Measurements from ENCODE around the gene NEU2.

NEU2 gene

GRCh38 chr2:233023761-233024410 lies 8.6 kb upstream of the NEU2 start:
- Histone ChIP-seq H3K9ac (ENCODE audit: low read length) (no peak overlapping the region), H3K27me3 (ENCODE audit: control insufficient read depth in 1 of 2, insufficient read depth in 2 of 2, low read length in 2 of 2) (no peaks in the 10 kb centered on the region), H3K27ac (ENCODE audit: low read depth, low read length) (no peak overlapping the region), H3K36me3 (ENCODE audit: insufficient read depth, low read length) (no peaks in the 10 kb centered on the region), H3K9me3 (ENCODE audit: low read length) (no peaks in the 10 kb centered on the region), H3K4me1 (ENCODE audit: insufficient read depth, low read length) (no peaks in the 10 kb centered on the region), H3K4me3 (ENCODE audit: low read depth in 1 of 2, low read length in 2 of 2) (no peak overlapping the region)

GRCh38 chr2:233025706-233026105 lies 6.8 kb upstream of the NEU2 start:
- Histone ChIP-seq H3K9ac (ENCODE audit: low read length) (no peak overlapping the region), H3K9me3 (ENCODE audit: low read length) (no peaks in the 10 kb centered on the region), H3K27me3 (ENCODE audit: control insufficient read depth in 1 of 2, insufficient read depth in 2 of 2, low read length in 2 of 2) (no peaks in the 10 kb centered on the region), H3K27ac (ENCODE audit: low read depth, low read length) (no peak overlapping the region), H3K4me1 (ENCODE audit: insufficient read depth, low read length) (no peaks in the 10 kb centered on the region), H3K36me3 (ENCODE audit: insufficient read depth, low read length) (no peaks in the 10 kb centered on the region), H3K4me3 (ENCODE audit: low read depth in 1 of 2, low read length in 2 of 2) (no peak overlapping the region)

- Histone ChIP-seq H3K27me3 (ENCODE audit: control insufficient read depth in 1 of 2, insufficient read depth in 2 of 2, low read length in 2 of 2) (no peaks in the 10 kb centered on the region), H3K4me1 (ENCODE audit: insufficient read depth, low read length) (no peaks in the 10 kb centered on the region), H3K27ac (ENCODE audit: low read depth, low read length) (no peak overlapping the region), H3K9ac (ENCODE audit: low read length) (no peak overlapping the region), H3K4me3 (ENCODE audit: low read depth in 1 of 2, low read length in 2 of 2) (no peak overlapping the region), H3K36me3 (ENCODE audit: insufficient read depth, low read length) (no peaks in the 10 kb centered on the region), H3K9me3 (ENCODE audit: low read length) (no peaks in the 10 kb centered on the region)
Measured at GRCh38 chr2:233026198-233026813, 6.2 kb upstream of the NEU2 start.

- Histone ChIP-seq H3K9me3 (ENCODE audit: low read length) (no peaks in the 10 kb centered on the region), H3K27ac (ENCODE audit: low read depth, low read length) (no peak overlapping the region), H3K4me3 (ENCODE audit: low read depth in 1 of 2, low read length in 2 of 2) (no peak overlapping the region), H3K4me1 (ENCODE audit: insufficient read depth, low read length) (no peaks in the 10 kb centered on the region), H3K36me3 (ENCODE audit: insufficient read depth, low read length) (no peaks in the 10 kb centered on the region), H3K9ac (ENCODE audit: low read length) (no peak overlapping the region), H3K27me3 (ENCODE audit: control insufficient read depth in 1 of 2, insufficient read depth in 2 of 2, low read length in 2 of 2) (no peaks in the 10 kb centered on the region)
Measured at GRCh38 chr2:233029321-233029720, 3.2 kb upstream of the NEU2 start.

- Histone ChIP-seq H3K4me1 (ENCODE audit: insufficient read depth, low read length) (no peaks in the 10 kb centered on the region), H3K27ac (ENCODE audit: low read depth, low read length) (no peak overlapping the region), H3K36me3 (ENCODE audit: insufficient read depth, low read length) (no peaks in the 10 kb centered on the region)
Measured at GRCh38 chr2:233031556-233032500, 644 bp upstream of the NEU2 start.

GRCh38 chr2:233033672-233034071 lies 1.2 kb downstream of the NEU2 start:
- Histone ChIP-seq H3K9ac (ENCODE audit: low read length) (no peak overlapping the region), H3K27me3 (ENCODE audit: control insufficient read depth in 1 of 2, insufficient read depth in 2 of 2, low read length in 2 of 2) (no peaks in the 10 kb centered on the region)

More at GRCh38 chr2:233031556-233032500, 644 bp upstream of the NEU2 start:
- Histone ChIP-seq H3K9me3 (ENCODE audit: low read length) (no peaks in the 10 kb centered on the region), H3K27me3 (ENCODE audit: control insufficient read depth in 1 of 2, insufficient read depth in 2 of 2, low read length in 2 of 2) (no peaks in the 10 kb centered on the region), H3K9ac (ENCODE audit: low read length) (no peak overlapping the region), H3K4me3 (ENCODE audit: low read depth in 1 of 2, low read length in 2 of 2) (no peak overlapping the region)

GRCh38 chr2:233034091-233034882 lies 1.8 kb downstream of the NEU2 start:
- Histone ChIP-seq H3K27ac (ENCODE audit: low read depth, low read length) (no peak overlapping the region), H3K4me1 (ENCODE audit: insufficient read depth, low read length) (no peaks in the 10 kb centered on the region), H3K36me3 (ENCODE audit: insufficient read depth, low read length) (no peaks in the 10 kb centered on the region)

More at GRCh38 chr2:233033672-233034071, 1.2 kb downstream of the NEU2 start:
- Histone ChIP-seq H3K4me1 (ENCODE audit: insufficient read depth, low read length) (no peaks in the 10 kb centered on the region), H3K27ac (ENCODE audit: low read depth, low read length) (no peak overlapping the region), H3K36me3 (ENCODE audit: insufficient read depth, low read length) (no peaks in the 10 kb centered on the region), H3K9me3 (ENCODE audit: low read length) (no peaks in the 10 kb centered on the region), H3K4me3 (ENCODE audit: low read depth in 1 of 2, low read length in 2 of 2) (no peak overlapping the region)

GRCh38 chr2:233035426-233036161 lies 3.1 kb downstream of the NEU2 start:
- no peaks in the 10 kb centered on the region for H3K9me3 ChIP-seq (ENCODE audit: low read length)
- no peaks in the 10 kb centered on the region for H3K4me1 ChIP-seq (ENCODE audit: insufficient read depth, low read length)
- no peaks in the 10 kb centered on the region for H3K27me3 ChIP-seq (ENCODE audit: control insufficient read depth in 1 of 2, insufficient read depth in 2 of 2, low read length in 2 of 2)
- no peak overlapping the region for H3K4me3 ChIP-seq (ENCODE audit: low read depth in 1 of 2, low read length in 2 of 2)
- H3K27ac ChIP-seq (ENCODE audit: low read depth, low read length), result no peak overlapping the region
- no peaks in the 10 kb centered on the region for H3K36me3 ChIP-seq (ENCODE audit: insufficient read depth, low read length)
- H3K9ac ChIP-seq (ENCODE audit: low read length), result no peak overlapping the region

More at GRCh38 chr2:233034091-233034882, 1.8 kb downstream of the NEU2 start:
- H3K27me3 ChIP-seq (ENCODE audit: control insufficient read depth in 1 of 2, insufficient read depth in 2 of 2, low read length in 2 of 2), result no peaks in the 10 kb centered on the region
- no peak overlapping the region for H3K9ac ChIP-seq (ENCODE audit: low read length)
- no peaks in the 10 kb centered on the region for H3K9me3 ChIP-seq (ENCODE audit: low read length)
- no peak overlapping the region for H3K4me3 ChIP-seq (ENCODE audit: low read depth in 1 of 2, low read length in 2 of 2)

GRCh38 chr2:233036162-233036838 lies 3.8 kb downstream of the NEU2 start:
- Histone ChIP-seq H3K4me1 (ENCODE audit: insufficient read depth, low read length) (no peaks in the 10 kb centered on the region), H3K9ac (ENCODE audit: low read length) (no peak overlapping the region), H3K27ac (ENCODE audit: low read depth, low read length) (no peak overlapping the region), H3K4me3 (ENCODE audit: low read depth in 1 of 2, low read length in 2 of 2) (no peak overlapping the region), H3K27me3 (ENCODE audit: control insufficient read depth in 1 of 2, insufficient read depth in 2 of 2, low read length in 2 of 2) (no peaks in the 10 kb centered on the region), H3K36me3 (ENCODE audit: insufficient read depth, low read length) (no peaks in the 10 kb centered on the region), H3K9me3 (ENCODE audit: low read length) (no peaks in the 10 kb centered on the region)

- no peak overlapping the region for H3K27ac ChIP-seq (ENCODE audit: low read depth, low read length)
- H3K9ac ChIP-seq (ENCODE audit: low read length), result no peak overlapping the region
- H3K9me3 ChIP-seq (ENCODE audit: low read length), result no peaks in the 10 kb centered on the region
- H3K4me3 ChIP-seq (ENCODE audit: low read depth in 1 of 2, low read length in 2 of 2), result no peak overlapping the region
- H3K36me3 ChIP-seq (ENCODE audit: insufficient read depth, low read length), result no peaks in the 10 kb centered on the region
- H3K27me3 ChIP-seq (ENCODE audit: control insufficient read depth in 1 of 2, insufficient read depth in 2 of 2, low read length in 2 of 2), result peaks cover 0 to 3% of the 10 kb centered on the region in 2 donors
- no peaks in the 10 kb centered on the region for H3K4me1 ChIP-seq (ENCODE audit: insufficient read depth, low read length)
Measured at GRCh38 chr2:233037078-233037477, 4.6 kb downstream of the NEU2 start.

All from muscle layer of colon (tissue), 2 donors.